Caco-2 (cell line): ENCODE data around the gene ABCB8. TPM values are rescaled to one million over a fixed set of nuclear protein-coding genes. Genes with fewer than 3 reads are reported as not detected.
A peak's percentile ranks its signal among the peaks of the same experiment; 100 is the strongest.

Experiments used
- BruUV-seq: library from RNA; stranded (reverse); fragments of 400-500 nt; replicated peaks from 2 replicates; lab custom pipeline; 2021; lab: Mats Ljungman, UMichigan
- CTCF ChIA-PET: fragments of 300-600 bp; sonication (Branson Sonifier 250); formaldehyde crosslinking; loops from one replicate; lab custom pipeline; 2022; ENCODE audit warnings: antibody characterized with exemption; lab: Charles Lee
- POLR2A ChIA-PET: fragments of 300-600 bp; sonication (Branson Sonifier 250); formaldehyde crosslinking; loops from one replicate; lab custom pipeline; 2022; ENCODE audit warnings: antibody characterized with exemption; lab: Charles Lee
- DNase-seq, 2 experiments: peaks; one replicate each; pipeline versions ENCODE4 v3.0.0 to v3.0.0-alpha.2; 2020 to 2022
- H3K27me3 ChIP-seq: replicated peaks from 2 replicates; pipeline ENCODE4 v1.6.0; 2011; ENCODE audit warnings: low read length; ENCODE audit not compliant: control insufficient read depth, insufficient read depth
- H3K36me3 ChIP-seq: 2 replicates; pipeline ENCODE4 v1.5.1; 2011; ENCODE audit warnings: low read length; ENCODE audit not compliant: control insufficient read depth, insufficient read depth
- H3K4me1 ChIP-seq: fragments of 250-450 bp; sonication (Bioruptor Pico); 2 replicates; pipeline ENCODE4 v1.5.1; 2020; ENCODE audit warnings: mild to moderate bottlenecking
- H3K4me3 ChIP-seq: 2 replicates; pipeline ENCODE4 v1.5.1; 2011; ENCODE audit warnings: low read depth, mild to moderate bottlenecking, control low read depth, low read length
- H3K9me3 ChIP-seq: fragments of 250-450 bp; sonication (Bioruptor Pico); 2 replicates; pipeline ENCODE4 v1.5.1; 2020; ENCODE audit warnings: mild to moderate bottlenecking, moderate library complexity
- H3K27ac Mint-ChIP-seq: one replicate; pipeline ENCODE4 v1.8.0; 2022; ENCODE audit warnings: mixed read lengths; ENCODE audit not compliant: unreplicated experiment
- H3K27me3 Mint-ChIP-seq: one replicate; pipeline ENCODE4 v1.8.0; 2022; ENCODE audit warnings: mixed read lengths; ENCODE audit not compliant: insufficient read depth, unreplicated experiment
- H3K36me3 Mint-ChIP-seq: one replicate; pipeline ENCODE4 v1.8.0; 2022; ENCODE audit warnings: mild to moderate bottlenecking, mixed read lengths; ENCODE audit not compliant: insufficient read depth, unreplicated experiment
- H3K4me1 Mint-ChIP-seq: one replicate; pipeline ENCODE4 v1.8.0; 2022; ENCODE audit warnings: low read depth, mixed read lengths; ENCODE audit not compliant: unreplicated experiment
- H3K4me3 Mint-ChIP-seq: one replicate; pipeline ENCODE4 v1.8.0; 2022; ENCODE audit warnings: mild to moderate bottlenecking, moderate library complexity, mixed read lengths; ENCODE audit not compliant: unreplicated experiment
- H3K9me3 Mint-ChIP-seq: one replicate; pipeline ENCODE4 v1.8.0; 2022; ENCODE audit warnings: mixed read lengths; ENCODE audit not compliant: unreplicated experiment
- CTCF ChIP-seq, 2 experiments: fragments of 200-600 bp in 1 of 2; IDR thresholded peaks; 1 replicate in 1 of 2; 2 replicates in 1 of 2; pipeline versions ENCODE4 v1.5.1 to v1.8.0; 2011 to 2022; ENCODE audit warnings: antibody characterized with exemption in 1 of 2, control low read depth in 1 of 2, inconsistent platforms in 1 of 2, low read depth in 1 of 2, low read length in 1 of 2, mild to moderate bottlenecking in 1 of 2, moderate library complexity in 1 of 2; ENCODE audit not compliant: insufficient read depth in 1 of 2, severe bottlenecking in 1 of 2, unreplicated experiment in 1 of 2
- intact Hi-C: fragments of 100-400 bp; cut with micrococcal nuclease; formaldehyde crosslinking; loops from one replicate; pipeline ENCODE4 v1.10.0; 2022; ENCODE audit not compliant: unreplicated experiment
- total RNA-seq: library from RNA; stranded (reverse); gene quantifications from 2 replicates; pipeline ENCODE4 v1.2.3, GENCODE V29; 2022

ABCB8 gene
- total RNA-seq, 1 experiment from 2014 or later, result 30.8 TPM

- H3K4me1 Mint-ChIP-seq, result peaks cover 3% of the 10 kb centered on the region
- no peak overlapping the region for H3K27ac Mint-ChIP-seq
- H3K9me3 Mint-ChIP-seq, result no peaks in the 10 kb centered on the region
- ChIA-PET POLR2A (no interaction called here), CTCF (no interaction called here)
- intact Hi-C loops, result no loop called here
- H3K4me1 ChIP-seq, result peaks cover 3% of the 10 kb centered on the region
- no peaks in the 10 kb centered on the region for H3K27me3 ChIP-seq
- TF ChIP-seq CTCF (IDR thresholded peaks at IDR 0.05; ENCODE audit: insufficient read depth in 1 of 2, low read depth in 1 of 2, low read length in 1 of 2, severe bottlenecking in 1 of 2, unreplicated experiment in 1 of 2), result no peak
- H3K4me3 Mint-ChIP-seq, result no peak overlapping the region
- H3K27me3 Mint-ChIP-seq, result no peaks in the 10 kb centered on the region
- no peaks in the 10 kb centered on the region for H3K36me3 ChIP-seq
- DNase-seq, result no peak
- peaks cover 8% of the 10 kb centered on the region for H3K36me3 Mint-ChIP-seq
- no peak overlapping the region for H3K4me3 ChIP-seq
- H3K9me3 ChIP-seq, result no peaks in the 10 kb centered on the region
- no TSS peak for BruUV-seq
These were observed 5.6 kb downstream of the ABCB8 start for GRCh38 chr7:151033864-151034249.

- Histone ChIP-seq H3K9me3 (no peaks in the 10 kb centered on the region), H3K4me1 (peaks cover 10% of the 10 kb centered on the region), H3K36me3 (no peaks in the 10 kb centered on the region), H3K27me3 (no peaks in the 10 kb centered on the region), H3K4me3 (no peak overlapping the region)
- intact Hi-C loops, result no loop called here
- Mint-ChIP-seq H3K36me3 (peaks cover 6% of the 10 kb centered on the region), H3K27ac (no peak overlapping the region), H3K4me3 (no peak overlapping the region), H3K4me1 (peaks cover 5% of the 10 kb centered on the region), H3K9me3 (no peaks in the 10 kb centered on the region), H3K27me3 (no peaks in the 10 kb centered on the region)
- no peak for TF ChIP-seq CTCF (IDR thresholded peaks at IDR 0.05; ENCODE audit: insufficient read depth in 1 of 2, low read depth in 1 of 2, low read length in 1 of 2, severe bottlenecking in 1 of 2, unreplicated experiment in 1 of 2)
- DNase-seq, result no peak
- no TSS peak for BruUV-seq
- CTCF ChIA-PET, result no interaction called here
- POLR2A ChIA-PET, result no interaction called here
These were observed 6.2 kb downstream of the ABCB8 start for GRCh38 chr7:151034312-151035025.

GRCh38 chr7:151035026-151035717 is 6.9 kb downstream of the ABCB8 start:
- DNase-seq, result no peak
- Mint-ChIP-seq H3K27me3 (no peaks in the 10 kb centered on the region), H3K27ac (peak overlapping the region; percentile 42), H3K9me3 (no peaks in the 10 kb centered on the region), H3K36me3 (peaks cover 6% of the 10 kb centered on the region), H3K4me1 (peaks cover 5% of the 10 kb centered on the region), H3K4me3 (no peak overlapping the region)
- ChIA-PET CTCF (no interaction called here), POLR2A (no interaction called here)
- Histone ChIP-seq H3K27me3 (no peaks in the 10 kb centered on the region), H3K4me1 (peaks cover 12% of the 10 kb centered on the region), H3K9me3 (no peaks in the 10 kb centered on the region), H3K36me3 (no peaks in the 10 kb centered on the region), H3K4me3 (no peak overlapping the region)
- no peak for TF ChIP-seq CTCF (IDR thresholded peaks at IDR 0.05; ENCODE audit: insufficient read depth in 1 of 2, low read depth in 1 of 2, low read length in 1 of 2, severe bottlenecking in 1 of 2, unreplicated experiment in 1 of 2)
- intact Hi-C loops, result no loop called here
- no TSS peak for BruUV-seq
